Karpas-422 (cell line): ENCODE results near the gene AJUBA. TPM values are rescaled to one million over a fixed set of nuclear protein-coding genes. Genes with fewer than 3 reads are reported as not detected.

Experiments
- total RNA-seq: library from RNA; depleted of rRNA; stranded (reverse); fragments of >200 nt; shearing (Covaris generic); gene quantifications from 2 replicates; pipeline ENCODE4 v1.2.3, GENCODE V29; 2014; ENCODE audit warnings: low replicate concordance; rRNA removed

AJUBA gene
- total RNA-seq, 1 experiment from 2014 or later = not detected

Other genes with a start within 250 kb of the AJUBA start
- 250 and 484 TPM in 2 replicates for gene OXA1L, start 215.9 kb downstream of the AJUBA start, total RNA-seq
- 1.9 and 3.5 TPM in 2 replicates for gene SLC7A7, start 167.1 kb downstream of the AJUBA start, total RNA-seq
- 71.3 and 107 TPM in 2 replicates for gene MRPL52, start 152.7 kb downstream of the AJUBA start, total RNA-seq
- gene MMP14, start 146.0 kb downstream of the AJUBA start, total RNA-seq = 0.72 and 1.9 TPM in 2 replicates
- gene LRP10, start 110.8 kb downstream of the AJUBA start, total RNA-seq = 34.3 and 43.1 TPM in 2 replicates
- 0.51 TPM in 1 of 2 replicates, not detected in the other for gene REM2, start 99.3 kb downstream of the AJUBA start, total RNA-seq
- gene RBM23, start 63.4 kb downstream of the AJUBA start, total RNA-seq = 67.7 and 79.1 TPM in 2 replicates
- 116 and 152 TPM in 2 replicates for gene PRMT5, start 53.2 kb downstream of the AJUBA start, total RNA-seq
- 45.9 and 52.4 TPM in 2 replicates for gene HAUS4, start 25.5 kb downstream of the AJUBA start, total RNA-seq
- gene C14orf93, start 27.6 kb upstream of the AJUBA start, total RNA-seq = 21.6 and 43.2 TPM in 2 replicates
- gene PSMB5, start 52.3 kb upstream of the AJUBA start, total RNA-seq = 65.4 and 67.1 TPM in 2 replicates
- gene PSMB11, start 59.7 kb upstream of the AJUBA start, total RNA-seq = not detected in 2 replicates
- 0.34 and 1.0 TPM in 2 replicates for gene CDH24, start 75.0 kb upstream of the AJUBA start, total RNA-seq
- 125 and 159 TPM in 2 replicates for gene ACIN1, start 112.6 kb upstream of the AJUBA start, total RNA-seq
- gene C14orf119, start 113.0 kb upstream of the AJUBA start, total RNA-seq = 52.6 and 69.3 TPM in 2 replicates
- not detected in 2 replicates for gene CIROP, start 122.4 kb upstream of the AJUBA start, total RNA-seq
- gene CEBPE, start 136.7 kb upstream of the AJUBA start, total RNA-seq = 0.11 TPM in 1 of 2 replicates, not detected in the other
- gene SLC7A8, start 201.1 kb upstream of the AJUBA start, total RNA-seq = 0.79 TPM in 1 of 2 replicates, not detected in the other